PC-3 (cell line): ENCODE data around the gene LRWD1. TPM values are rescaled to one million over a fixed set of nuclear protein-coding genes. Genes with fewer than 3 reads are reported as not detected.

Source experiments
- ATAC-seq: fragments of 200-7000 bp; cut with Tn5 transposase; 2 replicates; pipeline ENCODE4 v1.9.1; 2020; ENCODE audit warnings: mild to moderate bottlenecking, moderate library complexity
- BruUV-seq: library from RNA; stranded (reverse); fragments of 400-500 nt; replicated peaks from 2 replicates; lab custom pipeline; 2021; lab: Mats Ljungman, UMichigan
- CTCF ChIA-PET: fragments of 300-600 bp; sonication (Branson Sonifier 250); formaldehyde crosslinking; loops from one replicate; lab custom pipeline; 2022; ENCODE audit warnings: antibody characterized with exemption; lab: Charles Lee
- POLR2A ChIA-PET: fragments of 300-600 bp; sonication (Branson Sonifier 250); formaldehyde crosslinking; loops from one replicate; lab custom pipeline; 2022; ENCODE audit warnings: antibody characterized with exemption; ENCODE audit not compliant: unreplicated experiment; lab: Charles Lee
- DNase-seq: peaks from one replicate; pipeline ENCODE4 v3.0.0-alpha.2; 2015
- H2AFZ ChIP-seq: fragments of 300-600 bp; sonication (generic); 2 replicates; pipeline ENCODE4 v1.6.0; 2016; ENCODE audit warnings: antibody characterized with exemption, low read length
- H3F3A ChIP-seq: fragments of 300-600 bp; sonication (generic); one replicate; pipeline ENCODE4 v1.6.0; 2017; ENCODE audit warnings: antibody characterized with exemption, low read length, control low read depth, mild to moderate bottlenecking; ENCODE audit not compliant: unreplicated experiment
- H3K27ac ChIP-seq: fragments of 300-600 bp; sonication (generic); 2 replicates; pipeline ENCODE4 v1.5.1; 2016; ENCODE audit warnings: mild to moderate bottlenecking, low read length
- H3K27me3 ChIP-seq: fragments of 300-600 bp; sonication (generic); 2 replicates; pipeline ENCODE4 v1.6.1; 2016; ENCODE audit warnings: low read length, mixed read lengths
- H3K36me3 ChIP-seq: fragments of 300-600 bp; sonication (generic); 2 replicates; pipeline ENCODE4 v1.6.1; 2016; ENCODE audit warnings: low read depth, mixed run types, low read length, mixed read lengths
- H3K4me1 ChIP-seq: fragments of 300-600 bp; sonication (generic); 2 replicates; pipeline ENCODE4 v1.5.1; 2016; ENCODE audit warnings: low read length; ENCODE audit not compliant: insufficient read depth
- H3K4me2 ChIP-seq: fragments of 300-600 bp; sonication (generic); 2 replicates; pipeline ENCODE4 v1.6.0; 2016; ENCODE audit warnings: low read length
- H3K4me3 ChIP-seq: fragments of 300-600 bp; sonication (generic); 2 replicates; pipeline ENCODE4 v1.5.1; 2016; ENCODE audit warnings: mild to moderate bottlenecking, low read length, mixed read lengths
- H3K79me2 ChIP-seq: fragments of 300-600 bp; sonication (generic); 2 replicates; pipeline ENCODE4 v1.6.1; 2017; ENCODE audit warnings: low read length, mixed read lengths
- H3K9ac ChIP-seq: fragments of 300-600 bp; sonication (generic); 2 replicates; pipeline ENCODE4 v1.6.0; 2016; ENCODE audit warnings: mild to moderate bottlenecking, low read length
- H3K9me2 ChIP-seq: fragments of 300-600 bp; sonication (generic); replicated peaks from 2 replicates; pipeline ENCODE4 v1.6.1; 2016; ENCODE audit warnings: mixed run types, low read length, mixed read lengths
- H3K9me3 ChIP-seq: fragments of 300-600 bp; sonication (generic); 2 replicates; pipeline ENCODE4 v1.6.1; 2016; ENCODE audit warnings: low read length, mixed read lengths
- H4K20me1 ChIP-seq: fragments of 300-600 bp; sonication (generic); 2 replicates; pipeline ENCODE4 v1.6.1; 2016; ENCODE audit warnings: low read length, mixed read lengths
- CTCF ChIP-seq: fragments of 300-600 bp; sonication (generic); conservative IDR thresholded peaks from 2 replicates; pipeline ENCODE4 v1.5.1; 2017; ENCODE audit warnings: antibody characterized with exemption, low read depth, mild to moderate bottlenecking, low read length
- EZH2 ChIP-seq: fragments of 300-600 bp; sonication (generic); IDR thresholded peaks from one replicate; pipeline ENCODE4 v1.6.1; 2017; ENCODE audit warnings: antibody characterized with exemption, mild to moderate bottlenecking, low read length; ENCODE audit not compliant: unreplicated experiment
- EZH2phosphoT487 ChIP-seq: fragments of 300-600 bp; sonication (generic); IDR thresholded peaks from 2 replicates; pipeline ENCODE4 v1.6.1; 2018; ENCODE audit warnings: mild to moderate bottlenecking, antibody characterized with exemption, low read length, borderline replicate concordance
- intact Hi-C: fragments of 100-400 bp; cut with micrococcal nuclease; formaldehyde crosslinking; loops from 2 replicates; pipeline ENCODE4 v1.9.0; 2023
- total RNA-seq: library from RNA; depleted of rRNA; stranded (reverse); fragments of >200 nt; gene quantifications from 2 replicates; pipeline ENCODE4 v1.2.3, GENCODE V29; 2014

LRWD1 gene
- total RNA-seq, 1 experiment from 2014 or later: 41.8 TPM

- no peaks in the 10 kb centered on the region for H4K20me1 ChIP-seq
- H3K4me1 ChIP-seq: no peaks in the 10 kb centered on the region
- ChIA-PET CTCF (no interaction called here), POLR2A (no interaction called here)
- no peak overlapping the region for H3K4me2 ChIP-seq
- intact Hi-C loops: no loop called here
- no peak overlapping the region for H3K4me3 ChIP-seq
- no peaks in the 10 kb centered on the region for H3K9me3 ChIP-seq
- ATAC-seq (no peak), DNase-seq (no peak)
- no peak overlapping the region for H3K9ac ChIP-seq
- no TSS peak for BruUV-seq
- no peaks in the 10 kb centered on the region for H3K27me3 ChIP-seq
- H2AFZ ChIP-seq: no peak overlapping the region
- no peaks in the 10 kb centered on the region for H3K79me2 ChIP-seq
- no peak overlapping the region for H3K27ac ChIP-seq
- H3K36me3 ChIP-seq: peaks cover 16% of the 10 kb centered on the region; the same call in 1 of the 2 replicates
- no peak for TF ChIP-seq EZH2phosphoT487
- no peak for TF ChIP-seq EZH2
- TF ChIP-seq CTCF: no peak
- no peaks in the 10 kb centered on the region for H3F3A ChIP-seq
- H3K9me2 ChIP-seq: no peaks in the 10 kb centered on the region
Observed at GRCh38 chr7:102421706-102422240, 43.0 kb upstream of the LRWD1 start.

GRCh38 chr7:102424129-102424551 is 40.6 kb upstream of the LRWD1 start:
- no peaks in the 10 kb centered on the region for H3K4me1 ChIP-seq
- no peak overlapping the region for H3K27ac ChIP-seq
- BruUV-seq: no TSS peak
- no peaks in the 10 kb centered on the region for H3K9me2 ChIP-seq
- no peaks in the 10 kb centered on the region for H3K27me3 ChIP-seq
- no peaks in the 10 kb centered on the region for H3K79me2 ChIP-seq
- ATAC-seq: no peak
- H3K4me3 ChIP-seq: no peak overlapping the region
- CTCF ChIA-PET: no interaction called here
- H3K36me3 ChIP-seq: peaks cover 10% of the 10 kb centered on the region; the same call in 1 of the 2 replicates
- POLR2A ChIA-PET: no interaction called here
- H2AFZ ChIP-seq: no peak overlapping the region
- H4K20me1 ChIP-seq: no peaks in the 10 kb centered on the region
- TF ChIP-seq CTCF (no peak), EZH2 (no peak), EZH2phosphoT487 (no peak)
- H3K9ac ChIP-seq: no peak overlapping the region
- no peaks in the 10 kb centered on the region for H3K9me3 ChIP-seq
- H3F3A ChIP-seq: no peaks in the 10 kb centered on the region
- no peak for DNase-seq
- no peak overlapping the region for H3K4me2 ChIP-seq
- intact Hi-C loops: no loop called here

GRCh38 chr7:102424787-102425218 is 40.0 kb upstream of the LRWD1 start:
- Histone ChIP-seq H3K36me3 (peaks cover 10% of the 10 kb centered on the region; the same call in 1 of the 2 replicates), H3K27ac (no peak overlapping the region), H4K20me1 (no peaks in the 10 kb centered on the region), H3K4me3 (no peak overlapping the region), H2AFZ (no peak overlapping the region), H3K4me2 (no peak overlapping the region), H3F3A (no peaks in the 10 kb centered on the region), H3K27me3 (no peaks in the 10 kb centered on the region), H3K9me2 (no peaks in the 10 kb centered on the region), H3K9me3 (no peaks in the 10 kb centered on the region), H3K9ac (no peak overlapping the region), H3K4me1 (no peaks in the 10 kb centered on the region), H3K79me2 (no peaks in the 10 kb centered on the region)
- ChIA-PET POLR2A (no interaction called here), CTCF (no interaction called here)
- no TSS peak for BruUV-seq
- ATAC-seq: no peak
- TF ChIP-seq EZH2 (no peak), CTCF (no peak)
- intact Hi-C loops: no loop called here
- no peak for DNase-seq
